HG02885 (cell line): Measurements from ENCODE around the gene EPHB3.

Experiments used
- ATAC-seq: cut with Tn5 transposase; IDR thresholded peaks from one replicate; pipeline ENCODE4 v1.9.1; 2021; ENCODE audit warnings: mild to moderate bottlenecking; ENCODE audit not compliant: unreplicated experiment, poor library complexity

The EPHB3 gene

GRCh38 chr3:184542577-184542976 is 19.0 kb upstream of the EPHB3 start:
- no peak for ATAC-seq

GRCh38 chr3:184543256-184543655 is 18.3 kb upstream of the EPHB3 start:
- no peak for ATAC-seq

- ATAC-seq: no peak
Measured at GRCh38 chr3:184543843-184544512, 17.6 kb upstream of the EPHB3 start.

GRCh38 chr3:184544513-184544861 is 17.1 kb upstream of the EPHB3 start:
- ATAC-seq: no peak

GRCh38 chr3:184545769-184546168 is 15.8 kb upstream of the EPHB3 start:
- ATAC-seq: no peak

- no peak for ATAC-seq
Measured at GRCh38 chr3:184546252-184546651, 15.3 kb upstream of the EPHB3 start.

- no peak for ATAC-seq
Measured at GRCh38 chr3:184549796-184550577, 11.6 kb upstream of the EPHB3 start.

GRCh38 chr3:184551103-184551502 is 10.5 kb upstream of the EPHB3 start:
- no peak for ATAC-seq

- no peak for ATAC-seq
Measured at GRCh38 chr3:184551614-184552256, 9.8 kb upstream of the EPHB3 start.

- no peak for ATAC-seq
Measured at GRCh38 chr3:184552296-184552695, 9.3 kb upstream of the EPHB3 start.

- ATAC-seq: no peak
Measured at GRCh38 chr3:184552863-184553262, 8.7 kb upstream of the EPHB3 start.

- no peak for ATAC-seq
Measured at GRCh38 chr3:184553385-184553784, 8.2 kb upstream of the EPHB3 start.

- ATAC-seq: no peak
Measured at GRCh38 chr3:184554461-184554860, 7.1 kb upstream of the EPHB3 start.

GRCh38 chr3:184556582-184557347 is 4.8 kb upstream of the EPHB3 start:
- no peak for ATAC-seq

GRCh38 chr3:184557348-184557950 is 4.1 kb upstream of the EPHB3 start:
- ATAC-seq: no peak

GRCh38 chr3:184558726-184559125 is 2.9 kb upstream of the EPHB3 start:
- no peak for ATAC-seq

- no peak for ATAC-seq
Measured at GRCh38 chr3:184559336-184559735, 2.2 kb upstream of the EPHB3 start.

- ATAC-seq: no peak
Measured at GRCh38 chr3:184560531-184560930, 1.1 kb upstream of the EPHB3 start.

GRCh38 chr3:184561913-184562877 is 610 bp downstream of the EPHB3 start:
- no peak for ATAC-seq
